Heart left ventricle (tissue), 16 donors: ENCODE measurements around the gene ADORA2B. TPM values are rescaled to one million over a fixed set of nuclear protein-coding genes. Genes with fewer than 3 reads are reported as not detected.

Source experiments
- ATAC-seq, 4 donors: fragments of 200-7000 bp; cut with Tn5 transposase; one replicate each; pipeline ENCODE4 v1.9.1; 2020 to 2022; ENCODE audit warnings: moderate library complexity in 4 of 4, mild to moderate bottlenecking in 3 of 4, moderate number of reproducible peaks in 1 of 4
- DNase-seq, 5 donors: peaks; one replicate each; pipeline ENCODE4 v3.0.0-alpha.2; 2020
- H3K27ac ChIP-seq, 12 donors: fragments of 200-600 bp; sonication (generic) in 4 of 12; one replicate each; pipeline versions ENCODE4 v1.5.0 to v1.8.0; 2016 to 2022; ENCODE audit warnings: mild to moderate bottlenecking in 2 of 12
- H3K27me3 ChIP-seq, 9 donors: fragments of 200-600 bp; sonication (generic) in 2 of 9; one replicate each; pipeline versions ENCODE4 v1.5.1 to v1.8.0; 2016 to 2022; ENCODE audit warnings: mild to moderate bottlenecking in 3 of 9
- H3K36me3 ChIP-seq, 9 donors: fragments of 200-600 bp; sonication (generic) in 2 of 9; one replicate each; pipeline versions ENCODE4 v1.5.0 to v1.8.0; 2018 to 2022; ENCODE audit warnings: mild to moderate bottlenecking in 2 of 9
- H3K4me1 ChIP-seq, 12 donors: fragments of 200-600 bp; sonication (generic) in 4 of 12; one replicate each; pipeline versions ENCODE4 v1.5.0 to v1.8.0; 2016 to 2022; ENCODE audit warnings: mild to moderate bottlenecking in 3 of 12
- H3K4me3 ChIP-seq, 12 donors: fragments of 200-600 bp; sonication (generic) in 4 of 12; one replicate each; pipeline versions ENCODE4 v1.5.0 to v1.8.0; 2017 to 2022; ENCODE audit warnings: mild to moderate bottlenecking in 9 of 12, moderate library complexity in 4 of 12
- H3K9me3 ChIP-seq, 12 donors: fragments of 200-600 bp; sonication (generic) in 4 of 12; one replicate each; pipeline versions ENCODE4 v1.5.0 to v1.8.0; 2016 to 2022; ENCODE audit warnings: mild to moderate bottlenecking in 1 of 12
- POLR2A ChIP-seq, 2 donors: fragments of 450-650 bp; IDR thresholded peaks; one replicate each; pipeline ENCODE4 v1.6.1; 2017; ENCODE audit warnings: antibody characterized with exemption in 2 of 2, mild to moderate bottlenecking in 2 of 2, moderate library complexity in 2 of 2
- WGBS, 4 donors: extraction: QIAGEN DNeasy Blood & Tissue Kit in 2 of 4; methylation state at CpG; one replicate each; pipeline versions ENCODE4 v1.1.5 to v1.1.7; 2013 to 2018; 5-methylcytosine and 5-hydroxymethylcytosine counted together
- intact Hi-C, 10 donors: fragments of 100-400 bp; cut with DNase I; formaldehyde crosslinking; loops; one replicate each; pipeline versions ENCODE4 v1.11.1 to v1.14.2; 2022
- polyA plus RNA-seq, 2 donors: library from polyadenylated mRNA; stranded (reverse); fragments of 200-250 nt; gene quantifications; one replicate each; pipeline ENCODE4 v1.2.3, GENCODE V29; 2013
- total RNA-seq, 9 donors: library from RNA; depleted of rRNA in 2 of 9; stranded (reverse); fragments of >200 nt in 2 of 9; fragmentation: NEBNext Ultra II Directional in 3 of 9; extraction: Animal tissue kit (Norgen Biotek cat#: 25700) in 3 of 9; gene quantifications; one replicate each; pipeline versions ENCODE4 v1.1.0 to v1.2.4, GENCODE V29; 2016 to 2023
- TF ChIP-seq, protein P1 (sequence below), 12 donors: fragments of 200-600 bp; sonication (generic) in 4 of 12; IDR thresholded peaks; one replicate each; pipeline versions ENCODE4 v1.5.0 to v1.8.0; 2018 to 2022; ENCODE audit warnings: antibody characterized with exemption in 12 of 12, mild to moderate bottlenecking in 5 of 12
- donor health status: ischemic (EF 13 %, LVEDD 7.1; RV severe dilation, severe dysfunction).
- donor health status: healthy with polysubstance abuse.
- donor health status: DM: no; HTN: yes; CAD: no.
- donor health status: DM: no; HTN: no; CAD: no.
- donor health status: ischemic (EF 25% LVEDD 6.9; RV normal size, moderate dysfunction).
- donor health status: ischemic (EF 25% LVEDD 5.7; RV mildly dilated, moderate dysfunction).
- donor health status: healthy.
- donor health status: DM: yes; HTN: yes; CAD: no.
- donor health status: ischemic (EF 35%, LVEDD 5.7; RV mildly dilated, moderate dysfunction).
- donor health status: nonischemic (EF 11% LVEDD 7.7; RV severe dilation, severe dysfunction).
- donor health status: DM: yes; HTN: yes; CAD: no.
- donor health status: PGD.
- donor health status: ischemic (EF 29% LVEDD 5.4; RV normal size, mild dysfunction).
- donor health status: nonischemic (EF 23%, LVEDD 6.1; RV moderate dilation, normal function).

The ADORA2B gene
- total and polyA plus RNA-seq, 11 donors, result 0.61 to 3.1 (median 0.87) TPM

DNA sequence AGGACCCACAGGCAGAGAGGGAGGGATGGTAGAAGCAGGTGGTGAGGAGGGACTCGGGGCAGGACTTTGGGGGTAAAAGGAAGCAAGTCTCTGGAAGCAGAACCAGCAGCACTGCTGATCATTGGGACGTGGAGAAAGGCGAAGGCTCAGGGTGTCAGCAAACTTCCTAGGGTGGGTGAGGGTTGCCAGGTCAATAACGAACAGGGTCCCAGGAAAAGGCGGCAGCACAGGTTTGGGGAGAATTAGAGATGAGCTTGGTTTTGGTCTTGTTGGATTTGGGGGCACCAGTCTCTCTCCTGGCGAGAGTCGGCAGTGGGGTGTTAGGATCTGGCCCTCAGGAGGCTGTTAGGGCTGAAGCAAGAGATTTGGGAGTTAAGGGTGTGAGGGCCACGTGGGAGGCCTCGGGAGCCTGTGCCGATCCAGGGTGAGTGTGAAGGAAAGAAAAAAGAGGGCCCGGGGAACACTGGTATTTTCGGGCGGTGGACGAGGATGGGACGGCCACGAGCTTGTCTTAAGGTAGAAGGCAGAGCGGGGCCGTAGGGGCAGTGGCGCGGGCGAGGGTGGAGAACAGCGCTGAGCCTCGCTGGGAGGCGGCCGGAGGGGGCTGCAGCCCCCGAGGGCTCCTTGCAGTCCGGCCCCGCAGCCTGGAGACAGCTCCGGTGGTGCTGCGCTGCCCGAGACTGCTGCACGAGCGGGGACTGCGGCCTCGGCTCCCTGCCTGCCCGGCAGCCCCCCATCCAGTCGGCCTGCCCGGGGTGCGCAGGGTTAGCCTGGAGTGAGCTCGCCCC lies 765 bp upstream of the ADORA2B start:
- Histone ChIP-seq H3K27ac (peak overlapping the region in 7 of 12 donors; percentile 45 to 72 (median 62)), H3K27me3 (peaks cover 0 to 15% (median 0%) of the 10 kb centered on the region in 9 donors)

DNA sequence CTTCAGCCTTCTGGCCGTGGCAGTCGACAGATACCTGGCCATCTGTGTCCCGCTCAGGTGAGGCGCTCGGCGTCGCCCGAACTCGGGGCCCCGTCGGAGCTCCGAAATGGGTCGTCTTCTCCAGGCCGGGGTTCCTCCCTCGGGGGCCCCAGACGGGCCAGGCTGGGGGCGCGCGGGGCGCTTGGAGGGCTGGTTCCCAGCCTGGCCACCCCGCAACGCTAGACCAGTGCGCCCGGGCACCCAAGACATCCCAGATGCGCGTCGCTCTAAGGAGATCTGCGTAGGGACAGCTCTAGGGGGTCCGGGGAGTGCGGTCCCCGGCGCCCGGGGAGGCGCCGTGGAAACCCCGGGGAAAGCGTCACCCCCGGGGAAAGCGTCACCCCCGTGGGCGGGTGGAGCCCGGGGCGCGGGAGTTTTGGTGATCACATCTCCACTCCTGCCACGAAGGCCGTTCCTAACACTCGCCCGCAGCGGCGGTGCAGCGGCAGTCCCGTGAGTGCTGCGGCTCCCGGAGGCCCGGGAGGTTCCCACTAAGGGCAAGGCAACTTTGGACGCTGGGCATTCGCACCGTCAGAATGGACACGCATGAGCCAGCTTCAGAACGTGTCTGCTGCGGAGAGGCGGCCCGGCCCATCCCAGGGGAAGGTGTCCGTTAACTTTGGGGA lies 729 bp downstream of the ADORA2B start:
- Histone ChIP-seq H3K9me3 (no peaks in the 10 kb centered on the region), H3K4me1 (peaks cover 0 to 51% (median 13%) of the 10 kb centered on the region in 12 donors), H3K27me3 (peaks cover 0 to 15% (median 0%) of the 10 kb centered on the region in 9 donors), H3K4me3 (peak overlapping the region; percentile 42 to 74 (median 61)), H3K27ac (peak overlapping the region in 10 of 12 donors; percentile 3 to 72 (median 52)), H3K36me3 (no peaks in the 10 kb centered on the region)
- intact Hi-C loops, result loop anchor here in 4 of 10 donors (5.0 kb wide), 1 partner anchor 52 kb away; the partner anchor contains the start of genes TTC19 (in 4 of the 4) and ZSWIM7 (in 4 of the 4)
- peak in 3 of 4 donors; percentile 4 to 31 (median 17) for ATAC-seq
- no peak for TF ChIP-seq POLR2A (IDR thresholded peaks at IDR 0.05)
- TF ChIP-seq, protein P1, sequence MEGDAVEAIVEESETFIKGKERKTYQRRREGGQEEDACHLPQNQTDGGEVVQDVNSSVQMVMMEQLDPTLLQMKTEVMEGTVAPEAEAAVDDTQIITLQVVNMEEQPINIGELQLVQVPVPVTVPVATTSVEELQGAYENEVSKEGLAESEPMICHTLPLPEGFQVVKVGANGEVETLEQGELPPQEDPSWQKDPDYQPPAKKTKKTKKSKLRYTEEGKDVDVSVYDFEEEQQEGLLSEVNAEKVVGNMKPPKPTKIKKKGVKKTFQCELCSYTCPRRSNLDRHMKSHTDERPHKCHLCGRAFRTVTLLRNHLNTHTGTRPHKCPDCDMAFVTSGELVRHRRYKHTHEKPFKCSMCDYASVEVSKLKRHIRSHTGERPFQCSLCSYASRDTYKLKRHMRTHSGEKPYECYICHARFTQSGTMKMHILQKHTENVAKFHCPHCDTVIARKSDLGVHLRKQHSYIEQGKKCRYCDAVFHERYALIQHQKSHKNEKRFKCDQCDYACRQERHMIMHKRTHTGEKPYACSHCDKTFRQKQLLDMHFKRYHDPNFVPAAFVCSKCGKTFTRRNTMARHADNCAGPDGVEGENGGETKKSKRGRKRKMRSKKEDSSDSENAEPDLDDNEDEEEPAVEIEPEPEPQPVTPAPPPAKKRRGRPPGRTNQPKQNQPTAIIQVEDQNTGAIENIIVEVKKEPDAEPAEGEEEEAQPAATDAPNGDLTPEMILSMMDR (IDR thresholded peaks at IDR 0.05), result no peak
- WGBS, 4 donors, result 4 to 8% (median 5%) methylated on average over 33 to 64 of the region's 64 CpGs
- peak in 2 of 5 donors; percentile 36 to 73 for DNase-seq

More for the DNA sequence above, 765 bp upstream of the ADORA2B start:
- peaks cover 0 to 51% (median 13%) of the 10 kb centered on the region in 12 donors for H3K4me1 ChIP-seq
- WGBS, 4 donors, result 19 to 30% (median 20%) methylated on average over 25 to 40 of the region's 40 CpGs
- H3K36me3 ChIP-seq, result no peaks in the 10 kb centered on the region
- TF ChIP-seq, protein P1 (IDR thresholded peaks at IDR 0.05), result no peak
- no peak for TF ChIP-seq POLR2A (IDR thresholded peaks at IDR 0.05)
- H3K9me3 ChIP-seq, result no peaks in the 10 kb centered on the region
- peak overlapping the region; percentile 42 to 74 (median 61) for H3K4me3 ChIP-seq
- no peak for ATAC-seq
- intact Hi-C loops, result no loop called here
- peak in 1 of 5 donors; percentile 33 for DNase-seq

DNA sequence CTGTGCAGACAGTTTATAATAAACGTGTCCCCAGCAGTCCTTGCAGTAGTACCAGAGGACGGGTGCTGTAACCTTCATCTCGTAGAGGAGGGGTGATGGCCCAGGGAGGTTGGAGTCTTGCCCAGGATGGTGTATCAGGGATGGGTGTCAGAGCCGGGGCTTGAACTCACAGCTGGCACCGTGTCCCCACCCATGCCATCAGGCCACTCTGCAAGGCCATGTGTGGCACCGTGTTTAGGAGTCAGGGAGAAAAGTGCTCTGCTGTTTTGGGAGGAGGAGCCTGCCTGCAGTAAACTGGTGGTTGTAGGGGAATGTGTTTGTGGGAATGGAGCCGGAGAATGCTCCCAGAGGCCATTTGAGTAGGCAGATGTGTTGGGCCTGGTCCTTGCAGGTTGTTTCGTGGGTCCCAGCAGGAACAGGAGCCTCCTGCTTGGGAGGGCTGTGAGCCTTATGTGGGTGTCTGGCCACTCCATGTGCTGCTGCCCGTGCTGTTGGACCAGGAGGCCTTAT lies 1.7 kb downstream of the ADORA2B start:
- intact Hi-C loops, result loop anchor here in 4 of 10 donors (5.0 kb wide), 1 partner anchor 51 kb away; the partner anchor contains the start of genes TTC19 (in 4 of the 4) and ZSWIM7 (in 4 of the 4)
- peak overlapping the region in 8 of 12 donors; percentile 5 to 72 (median 48) for H3K27ac ChIP-seq
- 36 to 50% (median 46%) methylated on average over 9 of the region's 9 CpGs for WGBS, 4 donors

More for the DNA sequence above, 1.7 kb downstream of the ADORA2B start:
- no peak for ATAC-seq
- TF ChIP-seq POLR2A (IDR thresholded peaks at IDR 0.05), result no peak
- TF ChIP-seq, protein P1 (IDR thresholded peaks at IDR 0.05), result no peak
- Histone ChIP-seq H3K27me3 (peaks cover 0 to 15% (median 0%) of the 10 kb centered on the region in 9 donors), H3K36me3 (no peaks in the 10 kb centered on the region), H3K4me3 (peak overlapping the region in 9 of 12 donors; percentile 43 to 74 (median 64)), H3K9me3 (no peaks in the 10 kb centered on the region), H3K4me1 (peaks cover 0 to 51% (median 13%) of the 10 kb centered on the region in 12 donors)
- DNase-seq, result peak in 1 of 5 donors; percentile 39
